ENCODE results near the gene ACP1.

ACP1 gene

GRCh38 chr2:256094-256493 lies 8.7 kb upstream of the ACP1 start:
- DNase-seq: no peak

DNA sequence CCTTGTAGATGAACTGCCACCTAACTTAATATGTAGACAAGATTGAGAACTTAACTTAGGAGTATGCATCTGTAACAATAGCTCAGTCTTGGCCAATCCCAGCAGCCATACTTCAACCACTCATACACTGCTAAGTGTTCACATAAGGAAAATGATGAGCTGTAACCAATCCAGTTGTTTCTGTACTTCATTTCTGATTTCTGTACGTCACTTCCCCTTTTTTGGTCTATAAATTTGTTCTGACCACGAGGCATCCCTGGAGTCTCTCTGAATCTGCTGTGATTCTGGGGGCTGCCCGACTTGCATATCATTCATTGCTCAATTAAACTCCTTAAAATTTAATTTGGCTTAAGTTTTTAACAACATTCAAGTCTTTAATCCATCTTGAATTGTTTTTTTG lies 7.3 kb upstream of the ACP1 start:
- DNase-seq: no peak

DNA sequence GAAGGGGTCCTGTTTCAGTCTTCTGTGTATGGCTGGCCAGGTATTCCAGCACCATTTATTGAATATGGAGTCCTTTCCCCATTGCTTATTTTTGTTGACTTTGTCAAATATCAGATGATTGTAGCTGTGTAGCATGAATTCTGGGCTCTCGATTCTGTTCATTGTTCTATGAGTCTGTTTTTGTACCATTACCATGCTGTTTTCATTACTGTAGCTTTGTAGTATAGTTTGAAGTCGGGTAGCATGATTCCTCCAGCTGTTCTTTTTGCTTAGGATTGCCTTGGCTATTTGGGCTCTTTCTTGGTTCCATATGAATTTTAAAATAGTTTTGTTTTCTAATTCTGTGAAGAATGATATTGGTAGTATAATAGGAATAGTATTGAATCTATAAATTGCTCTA lies 6.9 kb upstream of the ACP1 start:
- no peak for DNase-seq

DNA sequence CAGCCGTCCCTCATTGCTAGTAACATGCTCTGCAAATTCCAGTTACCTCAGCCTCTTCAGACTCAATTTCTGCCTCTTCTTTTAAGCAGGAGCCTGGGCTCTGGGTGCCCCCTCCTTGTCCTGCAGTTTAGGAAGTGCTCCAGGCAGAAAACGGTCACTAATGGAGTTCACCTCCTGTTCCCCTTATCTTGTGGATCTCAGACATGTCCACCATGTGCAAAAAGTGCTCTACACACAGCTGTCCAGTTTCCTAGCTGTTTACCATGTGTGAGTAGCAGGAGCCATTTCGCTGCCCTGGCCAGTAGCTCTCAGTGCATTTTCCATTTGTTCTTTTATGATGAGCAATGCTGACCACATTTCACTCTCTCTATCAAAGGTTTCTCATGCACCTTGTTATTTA lies 5.8 kb upstream of the ACP1 start:
- DNase-seq: no peak

GRCh38 chr2:259789-260331 lies 4.9 kb upstream of the ACP1 start:
- DNase-seq: no peak

- DNase-seq: no peak
These were observed 4.1 kb upstream of the ACP1 start for GRCh38 chr2:260507-261161.

GRCh38 chr2:262117-262516 lies 2.6 kb upstream of the ACP1 start:
- no peak for DNase-seq

DNA sequence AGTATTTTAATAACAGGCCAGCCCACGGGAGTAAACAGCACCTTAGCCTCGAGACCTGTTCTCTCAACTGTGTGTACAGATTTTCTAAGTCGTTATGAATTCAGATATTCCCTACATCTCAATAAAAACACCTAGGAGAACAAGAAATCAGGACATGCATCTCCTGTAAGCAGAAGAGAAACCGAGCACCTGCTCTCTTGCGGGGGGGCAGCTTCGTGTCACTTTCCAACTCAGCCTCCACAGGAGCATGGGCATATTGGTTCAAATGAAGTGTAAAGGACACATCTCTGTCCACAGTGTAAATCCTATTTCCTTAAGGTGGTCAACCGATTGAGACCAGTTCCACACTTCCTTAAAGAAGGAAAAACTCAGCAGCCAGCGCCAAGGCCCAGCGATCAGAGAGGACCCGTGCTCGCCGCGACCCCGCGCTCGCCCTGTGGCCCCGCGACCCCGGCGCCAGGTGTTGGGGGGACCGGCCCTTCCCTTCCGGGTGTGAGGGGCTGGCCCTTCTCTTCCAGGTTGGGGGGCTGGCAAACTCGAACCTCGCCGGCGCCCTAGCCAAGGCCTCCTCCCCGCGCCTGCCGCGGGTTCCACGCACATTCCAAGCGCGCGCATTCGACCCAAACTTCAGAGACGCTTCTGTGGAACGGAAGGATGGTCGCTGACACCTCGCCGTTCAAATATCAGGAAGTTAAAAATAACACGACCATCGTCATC lies 1.6 kb upstream of the ACP1 start:
- DNase-seq: no peak

DNA sequence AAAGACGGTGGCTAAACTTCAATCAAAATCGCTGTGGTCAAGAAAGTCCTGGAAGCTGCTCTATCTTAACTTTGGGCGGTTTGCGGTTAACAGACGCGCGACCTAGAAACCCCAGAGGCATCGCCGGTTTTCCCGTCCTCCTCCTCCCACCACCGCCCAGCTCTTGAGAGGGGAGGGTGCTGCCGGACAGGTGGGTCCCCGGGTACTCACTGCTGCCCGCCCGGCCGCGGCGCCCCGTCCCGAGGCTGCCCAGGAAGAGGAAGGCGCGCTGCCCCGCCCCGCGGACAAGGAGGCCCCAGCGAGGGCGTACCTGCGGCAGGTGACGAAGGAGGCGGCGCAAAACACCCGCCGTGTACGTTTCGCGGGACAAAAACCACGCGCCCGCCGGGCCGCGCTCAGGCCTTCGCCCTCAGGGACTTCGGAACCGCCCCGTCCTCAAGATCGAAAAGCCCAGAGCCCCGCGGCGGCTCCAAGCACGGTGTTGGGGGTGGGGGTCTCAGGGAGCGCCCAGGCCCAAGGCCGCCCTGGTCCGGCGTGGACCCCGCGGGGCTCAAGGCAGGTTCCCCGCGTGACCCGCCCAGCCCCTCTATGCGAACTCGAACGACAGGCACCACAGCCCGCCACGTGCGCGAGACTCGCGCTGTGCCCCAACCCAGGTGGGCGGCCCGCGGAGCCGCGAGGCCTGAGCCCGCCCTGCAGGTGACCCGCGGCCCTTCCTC lies 814 bp upstream of the ACP1 start, which contains the start of gene SH3YL1:
Gene SH3YL1, minus strand, starts transcription at position 259 of the 719 bp plus-strand sequence. Its CDS starts 48 bp downstream, at position 211.
- peak; percentile 27 to 68 (median 64) for DNase-seq

DNA sequence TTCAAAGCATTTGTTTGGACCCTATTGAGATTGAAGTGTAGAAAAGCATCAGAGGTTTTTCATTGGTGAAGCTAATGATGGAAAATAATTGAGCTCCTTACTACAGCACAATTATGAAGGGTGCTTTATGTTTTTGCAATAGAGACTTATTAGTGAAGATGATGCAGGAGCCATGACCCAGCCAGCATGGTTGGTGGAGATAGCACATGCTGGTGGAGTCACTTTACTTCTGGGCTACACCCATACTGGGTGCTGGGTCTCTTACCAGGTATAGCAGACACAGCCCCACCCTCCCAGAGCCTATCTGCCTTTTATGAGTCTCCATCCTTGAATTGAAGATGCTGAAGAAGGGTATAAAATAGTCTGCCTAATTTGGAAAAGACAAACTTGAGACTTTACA lies 3.6 kb downstream of the ACP1 start:
- DNase-seq: no peak

DNA sequence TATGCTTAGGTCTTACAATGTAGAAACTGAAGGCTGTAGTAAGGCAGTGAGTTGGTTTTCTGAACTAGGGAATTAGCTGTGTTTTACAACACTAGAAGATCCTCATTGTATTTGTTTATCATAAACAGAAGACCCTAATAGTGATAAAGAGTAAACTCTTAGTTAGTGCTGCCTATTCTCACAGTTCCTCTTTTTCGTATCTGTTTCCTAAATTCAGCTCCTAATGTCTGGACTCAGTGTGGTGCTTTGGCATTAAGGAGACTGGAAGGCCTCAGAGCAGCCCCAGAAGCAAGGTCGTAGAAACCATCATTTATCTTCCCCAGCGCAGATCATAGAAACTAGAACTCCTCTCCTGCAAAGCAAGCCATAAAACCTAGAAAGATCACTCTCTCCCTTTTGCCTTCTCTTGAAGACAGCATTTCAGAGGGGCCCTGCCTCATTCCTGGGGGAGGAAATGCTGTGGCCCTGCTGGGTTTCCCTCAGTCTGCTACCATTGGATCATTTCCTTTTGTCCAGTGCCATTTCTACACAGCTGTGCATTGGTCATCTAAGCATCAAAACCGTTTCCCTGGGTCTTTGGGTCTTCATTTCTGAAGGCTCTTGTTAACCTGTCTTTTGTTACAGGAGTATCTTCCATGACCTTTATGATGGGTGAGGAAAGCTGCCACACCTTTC lies 4.7 kb downstream of the ACP1 start:
- no peak for DNase-seq

GRCh38 chr2:270861-271260 lies 6.1 kb downstream of the ACP1 start:
- no peak for DNase-seq

DNA sequence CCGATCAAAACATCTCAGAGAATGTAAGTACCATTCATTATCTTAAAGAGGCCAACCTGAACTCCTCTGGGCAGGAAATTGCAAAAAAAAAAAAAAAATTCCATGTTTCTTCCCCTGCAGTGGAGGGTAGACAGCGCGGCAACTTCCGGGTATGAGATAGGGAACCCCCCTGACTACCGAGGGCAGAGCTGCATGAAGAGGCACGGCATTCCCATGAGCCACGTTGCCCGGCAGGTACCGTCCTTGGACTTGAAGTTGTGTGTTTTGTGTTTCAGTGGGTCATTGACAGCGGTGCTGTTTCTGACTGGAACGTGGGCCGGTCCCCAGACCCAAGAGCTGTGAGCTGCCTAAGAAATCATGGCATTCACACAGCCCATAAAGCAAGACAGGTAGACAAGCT lies 7.2 kb downstream of the ACP1 start:
- no peak for DNase-seq

- no peak for DNase-seq
These were observed 8.6 kb downstream of the ACP1 start for GRCh38 chr2:273333-273732.

- no peak for DNase-seq
These were observed 9.8 kb downstream of the ACP1 start for GRCh38 chr2:274503-274902.

GRCh38 chr2:275466-275865 lies 10.7 kb downstream of the ACP1 start:
- no peak for DNase-seq

GRCh38 chr2:278312-278926 lies 13.7 kb downstream of the ACP1 start:
- no peak for DNase-seq

DNA sequence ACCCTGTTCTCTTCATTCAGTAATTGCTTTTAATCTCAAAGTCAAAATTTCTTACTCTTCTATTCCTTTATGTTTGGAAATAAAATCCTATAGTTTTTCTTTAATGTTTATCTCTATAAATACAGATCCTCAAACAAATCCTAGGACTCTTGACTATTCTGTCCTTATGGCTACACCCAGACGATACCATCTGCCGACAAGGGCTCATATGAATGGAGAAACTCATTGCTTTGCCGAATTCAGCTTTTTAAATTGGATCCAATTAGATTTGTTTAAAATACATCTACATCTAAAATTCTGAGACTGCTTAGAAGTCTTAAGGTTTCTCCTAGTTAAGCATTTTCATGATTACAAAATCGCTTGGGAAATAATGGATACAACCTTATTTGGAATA lies 14.2 kb downstream of the ACP1 start:
- no peak for DNase-seq

GRCh38 chr2:279366-279765 lies 14.6 kb downstream of the ACP1 start:
- DNase-seq: no peak

DNA sequence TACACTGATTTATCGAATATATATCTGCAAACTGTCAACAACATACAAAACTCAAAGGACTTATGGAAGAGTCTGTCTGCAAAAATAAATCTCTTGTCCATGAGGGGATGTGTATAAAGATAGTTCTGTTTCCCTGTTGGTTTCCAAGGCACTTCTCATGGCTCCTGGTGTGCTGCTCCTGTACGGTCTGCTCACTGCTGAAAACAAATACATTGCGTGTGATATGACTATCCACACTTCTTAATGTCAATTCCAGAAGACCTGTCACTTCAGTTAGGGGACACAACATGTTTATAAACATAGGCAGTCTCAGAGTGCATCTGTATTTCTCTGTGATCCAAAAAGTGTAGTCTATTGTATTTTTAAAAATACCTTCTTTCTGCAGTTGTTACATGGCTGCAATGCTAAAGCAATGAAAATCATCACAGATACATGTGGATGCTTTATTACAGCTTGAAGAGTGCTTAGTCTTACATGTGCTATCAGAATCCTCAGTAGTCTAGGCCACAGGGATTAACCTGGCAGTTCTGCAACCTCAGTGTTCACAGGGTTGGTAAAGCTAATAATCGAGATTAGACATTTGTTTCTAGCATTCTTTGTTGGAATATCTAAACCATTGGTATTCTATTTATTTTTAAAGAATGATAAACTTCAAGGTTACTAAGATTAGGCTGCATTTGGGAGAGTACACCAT lies 15.4 kb downstream of the ACP1 start:
- DNase-seq: no peak

DNA sequence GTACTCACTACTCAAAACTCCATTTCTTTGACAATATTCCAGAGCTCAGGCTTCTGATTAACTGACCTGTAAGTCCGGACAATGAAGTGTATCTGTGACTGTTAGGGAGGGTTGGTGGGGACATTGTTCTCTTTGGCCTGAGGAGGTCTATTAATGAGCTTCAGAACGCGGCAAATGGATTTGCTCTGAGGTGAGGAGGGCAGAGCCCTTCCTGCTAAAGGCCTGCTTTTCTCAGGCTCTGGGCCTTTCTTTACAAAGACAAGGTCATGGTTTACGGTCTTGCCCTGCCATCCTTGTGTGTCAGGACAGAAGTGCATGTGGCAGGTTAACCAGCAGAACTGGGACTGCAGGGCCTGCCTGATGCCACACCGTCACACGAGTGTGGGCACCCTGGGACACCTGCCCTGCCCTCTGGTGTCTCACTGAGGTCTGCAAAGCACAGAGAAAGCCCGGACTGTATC lies 15.9 kb downstream of the ACP1 start:
- DNase-seq: no peak

- no peak for DNase-seq
These were observed 16.6 kb downstream of the ACP1 start for GRCh38 chr2:281381-281780.
